B cell (primary cell): ENCODE results near the gene PDK2. TPM values are rescaled to one million over a fixed set of nuclear protein-coding genes. Genes with fewer than 3 reads are reported as not detected.

ENCODE experiments used
- ATAC-seq: fragments of 200-7000 bp; cut with Tn5 transposase; one replicate; pipeline ENCODE4 v1.10.0; 2021; ENCODE audit warnings: low read depth, mild to moderate bottlenecking, moderate number of reproducible peaks, moderate library complexity
- CTCF ChIA-PET: fragments of 350-600 bp; sonication (Branson Sonifier 250); formaldehyde crosslinking; loops from one replicate; lab custom pipeline; 2021; ENCODE audit warnings: antibody characterized with exemption, inconsistent platforms; lab: Charles Lee
- POLR2A ChIA-PET: fragments of 350-600 bp; sonication (Branson Sonifier 250); formaldehyde crosslinking; loops from one replicate; lab custom pipeline; 2021; ENCODE audit warnings: antibody characterized with exemption; lab: Charles Lee
- DNase-seq: peaks from one replicate; pipeline ENCODE4 v3.0.0; 2013
- H2AFZ ChIP-seq: 2 replicates; pipeline ENCODE4 v1.6.1; 2012; ENCODE audit warnings: mild to moderate bottlenecking, low read depth, low read length; ENCODE audit not compliant: insufficient read depth, poor library complexity, severe bottlenecking
- H3K27ac ChIP-seq, 2 donors: 1 replicate in 1 of 2; 2 replicates in 1 of 2; pipeline ENCODE4 v1.5.1; 2012 to 2013; ENCODE audit warnings: low read length in 2 of 2, mild to moderate bottlenecking in 2 of 2, moderate library complexity in 1 of 2
- H3K27me3 ChIP-seq, 4 experiments: fragments of 200-600 bp in 1 of 4; sonication (generic) in 1 of 4; replicated peaks in 1 of 4; 1 replicate in 2 of 4; 2 replicates in 2 of 4; pipeline versions ENCODE4 v1.6.1 to v1.7.0; 2013 to 2016; ENCODE audit warnings: low read length in 3 of 4, mild to moderate bottlenecking in 2 of 4, mixed read lengths in 1 of 4, moderate library complexity in 1 of 4; ENCODE audit not compliant: insufficient read depth in 4 of 4, control insufficient read depth in 3 of 4; ENCODE audit errors: control extremely low read depth in 1 of 4
- H3K36me3 ChIP-seq, 2 experiments: replicated peaks in 1 of 2; 1 replicate in 1 of 2; 2 replicates in 1 of 2; pipeline versions ENCODE4 v1.6.1 to v1.7.1; 2013; ENCODE audit warnings: low read length in 1 of 2; ENCODE audit not compliant: insufficient read depth in 2 of 2, control insufficient read depth in 1 of 2; ENCODE audit errors: control extremely low read depth in 1 of 2, extremely low read depth in 1 of 2
- H3K4me1 ChIP-seq, 2 donors: fragments of 200-600 bp in 1 of 2; sonication (generic) in 1 of 2; 1 replicate in 1 of 2; 2 replicates in 1 of 2; pipeline versions ENCODE4 v1.5.1 to v1.6.1; 2013 to 2017; ENCODE audit warnings: low read length in 2 of 2; ENCODE audit not compliant: control insufficient read depth in 2 of 2, insufficient read depth in 2 of 2
- H3K4me2 ChIP-seq: replicated peaks from 2 replicates; pipeline ENCODE3; 2012; ENCODE audit warnings: mild to moderate bottlenecking, low read depth, low read length; ENCODE audit not compliant: poor library complexity, severe bottlenecking
- H3K4me3 ChIP-seq, 5 experiments: fragments of 200-600 bp in 1 of 5; sonication (generic) in 1 of 5; 1 replicate in 3 of 5; 2 replicates in 2 of 5; pipeline versions ENCODE4 v1.5.1 to v1.7.0; 2011 to 2016; ENCODE audit warnings: low read length in 4 of 5, mild to moderate bottlenecking in 4 of 5, low read depth in 2 of 5, control low read depth in 1 of 5, moderate library complexity in 1 of 5; ENCODE audit not compliant: insufficient read depth in 1 of 5; ENCODE audit errors: control extremely low read depth in 1 of 5, extremely low read depth in 1 of 5
- H3K79me2 ChIP-seq: fragments of 200-600 bp; sonication (generic); one replicate; pipeline ENCODE4 v1.6.0; 2016; ENCODE audit warnings: low read length; ENCODE audit not compliant: control insufficient read depth, insufficient read depth
- H3K9ac ChIP-seq: fragments of 200-600 bp; sonication (generic); 2 replicates; pipeline ENCODE4 v1.6.1; 2017; ENCODE audit warnings: mild to moderate bottlenecking, low read length, moderate library complexity
- H3K9me3 ChIP-seq, 3 donors: one replicate each; pipeline versions ENCODE4 v1.6.1 to v1.7.1; 2013; ENCODE audit warnings: low read length in 2 of 3; ENCODE audit not compliant: control insufficient read depth in 2 of 3, insufficient read depth in 1 of 3; ENCODE audit errors: control extremely low read depth in 1 of 3
- H4K20me1 ChIP-seq: 2 replicates; pipeline ENCODE4 v1.6.0; 2012; ENCODE audit warnings: mild to moderate bottlenecking, low read length; ENCODE audit not compliant: insufficient read depth, control insufficient read depth, poor library complexity, severe bottlenecking
- H3K27ac Mint-ChIP-seq: one replicate; pipeline ENCODE4 v1.8.0; 2021; ENCODE audit warnings: mixed read lengths
- H3K27me3 Mint-ChIP-seq: one replicate; pipeline ENCODE4 v1.8.0; 2021; ENCODE audit warnings: mixed read lengths
- H3K4me1 Mint-ChIP-seq: one replicate; pipeline ENCODE4 v1.8.0; 2021; ENCODE audit warnings: mixed read lengths
- H3K4me3 Mint-ChIP-seq: one replicate; pipeline ENCODE4 v1.8.0; 2021; ENCODE audit warnings: mixed read lengths
- H3K9me3 Mint-ChIP-seq: one replicate; pipeline ENCODE4 v1.8.0; 2022; ENCODE audit warnings: mixed read lengths; ENCODE audit not compliant: insufficient read depth
- CTCF ChIP-seq: fragments of 200-600 bp; IDR thresholded peaks from one replicate; pipeline ENCODE4 v1.8.0; 2022; ENCODE audit warnings: antibody characterized with exemption, mild to moderate bottlenecking
- EZH2 ChIP-seq: IDR thresholded peaks from 2 replicates; pipeline ENCODE4 v1.6.1; 2012; ENCODE audit warnings: borderline replicate concordance, low read depth, mild to moderate bottlenecking, moderate library complexity, low read length; ENCODE audit not compliant: insufficient read depth, poor library complexity, severe bottlenecking
- WGBS: methylation state at CpG from one replicate; pipeline ENCODE4 v1.1.5; 2013; ENCODE audit warnings: missing lambda C conversion rate; ENCODE audit not compliant: insufficient coverage; 5-methylcytosine and 5-hydroxymethylcytosine counted together
- intact Hi-C: fragments of 100-400 bp; cut with micrococcal nuclease; formaldehyde crosslinking; loops from one replicate; pipeline ENCODE4 v1.10.0; 2022
- polyA plus RNA-seq: library from polyadenylated mRNA; depleted of rRNA; stranded (reverse); fragments of >200 nt; gene quantifications from 2 replicates; pipeline ENCODE4 v1.2.3, GENCODE V29; 2012
- total RNA-seq, 2 donors: library from RNA; stranded (reverse); fragments of 120-200 nt in 1 of 2; gene quantifications; 1 replicate in 1 of 2; 2 replicates in 1 of 2; pipeline versions ENCODE4 v1.2.3 to v1.2.4, GENCODE V29; 2013 to 2022

Gene PDK2
- total and polyA plus RNA-seq, 2 donors (not counting 1 experiment from before 2014, with no cell fraction given): 35.2 to 73.2 TPM

GRCh38 chr17:50087912-50088405, 7.2 kb upstream of the PDK2 start:
- H3K27me3 ChIP-seq: peaks cover 0 to 3% (median 0%) of the 10 kb centered on the region in 4 experiments
- ATAC-seq (peak; percentile 11), DNase-seq (no peak)
- H3K27me3 Mint-ChIP-seq: no peaks in the 10 kb centered on the region
- 80% methylated on average over 12 of the region's 19 CpGs for WGBS
- no peak overlapping the region for H3K4me3 ChIP-seq
- H4K20me1 ChIP-seq: no peaks in the 10 kb centered on the region
- intact Hi-C loops: loop anchor here (1.0 kb wide), 1 partner anchor 61 kb away; no protein-coding TSS in a partner anchor
- CTCF ChIA-PET: interaction anchor here (0.6 to 2.8 kb wide), 34 partner anchors 9 to 276 kb away, joined by 3 to 68 read pairs (median 4); partner anchors contain the start of genes COL1A1, DLX3, ITGA3 and SGCA
- TF ChIP-seq CTCF (no peak), EZH2 (no peak)
- H3K9me3 ChIP-seq: no peaks in the 10 kb centered on the region
- no peak overlapping the region for H3K4me2 ChIP-seq
- no peaks in the 10 kb centered on the region for H3K4me1 Mint-ChIP-seq
- H3K4me1 ChIP-seq: no peaks in the 10 kb centered on the region
- H3K27ac ChIP-seq: no peak overlapping the region
- H3K9me3 Mint-ChIP-seq: no peaks in the 10 kb centered on the region
- H3K27ac Mint-ChIP-seq: no peak overlapping the region
- H3K79me2 ChIP-seq: no peaks in the 10 kb centered on the region
- H3K36me3 ChIP-seq: no peaks in the 10 kb centered on the region
- no peak overlapping the region for H2AFZ ChIP-seq
- H3K4me3 Mint-ChIP-seq: no peak overlapping the region
- POLR2A ChIA-PET: no interaction called here
- H3K9ac ChIP-seq: no peak overlapping the region

GRCh38 chr17:50088952-50089825, 6.0 kb upstream of the PDK2 start:
- no peaks in the 10 kb centered on the region for H4K20me1 ChIP-seq
- Mint-ChIP-seq H3K9me3 (no peaks in the 10 kb centered on the region), H3K27me3 (no peaks in the 10 kb centered on the region), H3K4me1 (peaks cover 4% of the 10 kb centered on the region), H3K4me3 (no peak overlapping the region), H3K27ac (no peak overlapping the region)
- ChIA-PET CTCF (interaction anchor here (0.6 to 2.8 kb wide), 2 partner anchors 42 to 62 kb away, joined by 3 to 68 read pairs; no protein-coding TSS in a partner anchor), POLR2A (no interaction called here)
- H3K4me3 ChIP-seq: no peak overlapping the region
- no peak for DNase-seq
- H2AFZ ChIP-seq: no peak overlapping the region
- no peaks in the 10 kb centered on the region for H3K36me3 ChIP-seq
- 90% methylated on average over 22 of the region's 25 CpGs for WGBS
- H3K9ac ChIP-seq: no peak overlapping the region
- no peak overlapping the region for H3K27ac ChIP-seq
- peaks cover 0 to 3% (median 0%) of the 10 kb centered on the region in 4 experiments for H3K27me3 ChIP-seq
- peaks cover 0 to 4% of the 10 kb centered on the region in 2 donors for H3K4me1 ChIP-seq
- H3K9me3 ChIP-seq: no peaks in the 10 kb centered on the region
- H3K4me2 ChIP-seq: no peak overlapping the region
- TF ChIP-seq EZH2 (no peak), CTCF (no peak)
- no peaks in the 10 kb centered on the region for H3K79me2 ChIP-seq
- intact Hi-C loops: no loop called here
- ATAC-seq: no peak
